ENCODE results near the gene ZBTB42.

Gene ZBTB42

DNA sequence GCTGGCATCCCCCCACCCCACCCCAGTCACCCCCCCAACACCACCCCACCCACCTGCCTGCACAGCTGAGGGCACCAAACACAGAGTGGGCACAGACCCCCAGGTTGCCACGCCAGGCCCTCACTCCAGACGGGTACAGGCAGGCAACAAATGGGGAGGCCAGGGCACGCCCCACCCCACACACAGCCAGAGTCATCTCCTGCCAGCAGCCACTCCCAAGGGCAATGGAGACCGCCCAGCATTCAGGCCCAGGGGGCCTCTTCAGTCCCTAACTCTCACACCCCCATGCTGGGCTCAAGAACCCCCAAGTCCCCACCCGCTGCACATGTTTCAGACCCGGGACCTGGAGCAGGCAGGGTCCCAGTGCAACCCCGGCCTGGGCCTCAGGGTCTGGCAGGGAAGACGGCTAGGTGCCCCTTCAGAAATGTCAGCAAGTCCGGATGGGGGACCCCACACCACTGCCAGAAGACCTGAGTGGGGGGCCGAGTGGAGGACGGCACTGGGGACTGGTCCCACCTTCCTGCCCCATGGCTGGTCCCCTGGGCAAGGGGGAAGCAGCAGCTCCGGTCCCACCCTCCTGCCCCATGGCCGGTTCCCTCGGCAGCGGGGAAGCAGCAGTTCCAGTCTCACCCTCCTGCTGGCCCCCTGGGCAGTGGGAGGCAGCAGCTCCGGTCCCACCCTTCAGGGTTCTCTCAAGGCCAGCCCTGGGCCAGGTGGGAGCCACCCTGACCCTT is 17.2 kb upstream of the ZBTB42 start:
- DNase-seq = no peak

DNA sequence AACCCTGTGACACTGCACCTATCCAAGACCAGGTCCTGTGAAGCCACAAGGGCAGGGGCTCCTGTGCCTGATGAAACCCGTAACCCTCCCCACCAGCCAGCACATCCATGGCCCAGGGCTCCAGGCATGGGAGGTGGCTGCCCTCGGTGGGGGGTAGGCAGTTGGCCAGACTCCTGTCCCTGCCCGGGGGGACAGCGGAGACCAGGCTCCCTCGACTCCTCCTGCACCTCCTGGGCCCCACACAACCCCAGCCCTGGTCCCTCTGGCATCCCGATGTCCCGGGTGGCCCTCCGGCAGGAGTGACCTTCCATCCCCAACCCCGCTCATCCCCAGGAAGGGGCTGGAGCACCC is 16.7 kb upstream of the ZBTB42 start:
- DNase-seq = no peak

DNA sequence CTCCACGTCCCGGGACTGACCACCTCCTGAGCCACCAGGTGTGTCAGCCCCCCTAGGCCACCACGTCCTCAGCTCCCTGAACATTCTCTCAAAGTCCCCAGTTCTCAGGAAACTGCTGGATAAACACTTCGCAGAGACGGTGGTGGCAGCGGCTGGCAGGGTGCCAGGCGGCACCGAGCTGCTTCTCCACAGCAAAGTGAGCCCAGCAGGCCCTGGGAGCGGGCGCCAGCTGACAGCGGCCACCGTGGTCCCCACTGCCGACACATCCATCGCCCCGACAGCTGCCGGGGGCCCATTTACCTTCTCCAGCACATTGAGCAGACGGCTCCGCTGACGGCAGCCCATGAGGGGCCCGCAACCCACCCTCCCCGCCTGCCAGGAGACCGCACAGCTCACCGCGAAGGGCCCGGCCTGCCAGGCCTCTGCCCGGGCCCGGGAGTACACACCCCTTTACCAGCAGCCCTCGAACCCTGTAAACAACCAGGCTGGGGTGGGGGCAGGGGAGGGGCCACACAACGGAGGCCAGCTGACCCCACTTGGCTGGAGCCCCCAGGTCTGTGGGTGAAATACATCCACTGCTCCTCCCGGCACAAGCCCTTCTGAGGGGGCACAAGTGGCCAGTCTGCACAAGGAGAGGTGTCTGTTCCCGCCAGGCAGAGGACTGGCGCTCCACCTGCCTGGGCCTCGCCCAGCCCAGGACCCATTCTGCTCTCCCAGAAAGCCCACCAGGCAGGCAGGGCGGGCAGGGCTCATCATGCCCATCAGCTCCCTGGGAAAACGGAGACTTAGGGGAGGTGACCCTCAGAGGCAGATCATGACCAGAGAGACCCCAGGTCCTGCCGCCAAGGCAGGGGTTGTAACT is 15.8 kb upstream of the ZBTB42 start:
- DNase-seq = no peak

DNA sequence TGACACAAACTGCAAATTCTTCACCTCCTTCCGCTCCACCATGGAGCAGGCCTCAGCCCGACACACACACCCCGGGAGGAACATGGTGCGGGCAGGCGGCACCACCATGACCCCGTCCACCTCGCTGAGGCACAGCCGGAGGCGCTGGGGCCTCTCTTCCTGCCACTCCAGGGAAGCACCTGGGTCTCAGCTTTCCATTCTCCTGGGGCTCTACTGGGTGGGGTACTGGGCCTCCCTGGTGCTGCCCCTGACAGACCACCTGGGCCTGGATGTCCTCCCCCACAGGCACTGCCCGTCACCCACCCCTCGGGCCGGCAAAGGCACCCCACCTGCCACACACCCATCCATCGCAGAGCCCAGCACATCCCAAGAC is 15.2 kb upstream of the ZBTB42 start:
- DNase-seq = no peak

GRCh38 chr14:104786091-104786586 is 14.8 kb upstream of the ZBTB42 start:
- no peak for DNase-seq

GRCh38 chr14:104786726-104787675 is 13.9 kb upstream of the ZBTB42 start:
- no peak for DNase-seq

GRCh38 chr14:104787736-104788135 is 13.2 kb upstream of the ZBTB42 start:
- no peak for DNase-seq

- no peak for DNase-seq
Observed at GRCh38 chr14:104788161-104788818, 12.6 kb upstream of the ZBTB42 start.

DNA sequence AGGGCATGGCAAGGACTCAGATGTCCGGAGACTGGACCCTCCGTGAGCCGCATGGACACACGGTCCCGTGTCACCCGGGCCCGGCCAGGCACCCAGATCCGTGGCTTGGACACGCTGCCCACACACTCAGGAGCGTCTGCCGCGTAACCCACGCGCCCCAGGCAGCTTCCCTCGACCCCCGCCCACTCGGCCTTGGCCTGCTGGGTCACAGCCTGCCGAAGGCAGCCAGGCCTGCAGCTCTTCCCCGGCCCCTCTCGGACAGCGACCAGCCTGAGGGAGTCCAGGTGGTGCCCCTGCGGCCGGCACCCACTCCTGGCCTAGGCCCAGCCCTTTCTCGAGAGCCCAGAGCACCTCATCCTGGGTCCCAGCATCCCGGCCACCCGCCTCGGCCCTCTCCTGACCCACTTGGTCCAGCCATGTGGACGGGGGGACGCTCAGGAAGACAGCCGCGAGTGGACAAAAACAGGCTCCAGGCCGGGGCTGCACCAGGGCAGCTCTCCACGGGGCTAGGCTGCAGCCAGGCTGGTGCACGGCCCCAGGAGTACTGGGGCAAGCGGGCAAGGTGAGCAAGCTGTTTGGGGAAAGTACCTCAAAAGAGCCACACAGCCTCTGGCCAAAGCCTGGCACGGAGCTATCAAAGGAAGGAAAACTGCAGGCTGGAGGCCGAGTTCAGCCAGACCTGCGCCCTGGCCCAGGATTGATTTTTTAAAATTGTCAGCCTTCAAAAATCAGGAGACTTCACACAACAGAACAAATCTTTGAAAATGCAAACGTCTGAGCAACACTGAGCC is 11.8 kb upstream of the ZBTB42 start:
- DNase-seq = no peak

DNA sequence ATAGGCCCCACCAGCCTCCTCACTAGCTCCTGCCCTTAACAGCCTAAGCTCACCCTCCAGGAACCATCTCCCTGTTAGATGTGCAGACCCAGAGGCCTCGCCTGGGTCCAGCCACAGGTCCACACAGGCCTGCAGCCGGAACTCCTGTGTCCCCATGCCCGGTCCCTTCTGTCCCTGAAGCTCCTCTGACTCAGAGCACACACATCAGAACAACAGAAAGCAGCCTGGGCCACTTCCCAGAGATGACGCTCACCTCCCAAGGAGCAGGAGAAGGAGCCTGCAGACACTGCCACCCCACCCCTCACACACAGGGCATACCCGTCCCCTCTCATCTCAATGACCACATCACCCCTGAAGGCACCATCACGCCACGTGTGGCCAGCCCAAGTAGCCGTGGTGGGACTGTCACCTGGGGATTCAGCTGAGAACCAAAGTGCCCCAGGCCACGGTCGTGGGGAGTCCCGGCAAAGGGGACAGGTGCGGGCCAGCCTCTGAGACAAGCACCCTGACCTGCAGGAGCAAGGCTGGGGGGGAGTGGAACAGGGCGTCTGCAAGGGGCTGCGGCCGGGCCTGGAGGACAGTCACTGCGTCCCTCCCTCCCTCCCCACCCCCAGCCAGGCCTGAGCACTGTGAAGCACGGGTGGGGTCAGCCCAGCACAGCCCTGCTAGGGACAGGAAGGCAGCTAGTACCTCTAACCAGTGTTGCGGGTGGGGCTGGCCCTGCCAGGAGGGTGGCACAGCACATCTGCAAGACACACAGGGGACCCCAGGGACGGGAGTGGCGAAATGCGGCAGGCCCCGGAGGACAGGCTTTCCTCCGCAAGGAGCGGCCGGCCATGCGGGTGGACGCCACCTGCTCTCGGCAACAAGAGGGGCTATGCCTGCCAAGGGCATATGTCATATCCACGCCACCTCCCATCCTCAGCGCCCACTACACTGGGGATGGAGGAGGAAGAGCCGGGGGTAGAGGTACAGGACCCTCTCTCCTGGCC is 10.9 kb upstream of the ZBTB42 start:
- DNase-seq = no peak

GRCh38 chr14:104791425-104791824 is 9.5 kb upstream of the ZBTB42 start:
- no peak for DNase-seq

DNA sequence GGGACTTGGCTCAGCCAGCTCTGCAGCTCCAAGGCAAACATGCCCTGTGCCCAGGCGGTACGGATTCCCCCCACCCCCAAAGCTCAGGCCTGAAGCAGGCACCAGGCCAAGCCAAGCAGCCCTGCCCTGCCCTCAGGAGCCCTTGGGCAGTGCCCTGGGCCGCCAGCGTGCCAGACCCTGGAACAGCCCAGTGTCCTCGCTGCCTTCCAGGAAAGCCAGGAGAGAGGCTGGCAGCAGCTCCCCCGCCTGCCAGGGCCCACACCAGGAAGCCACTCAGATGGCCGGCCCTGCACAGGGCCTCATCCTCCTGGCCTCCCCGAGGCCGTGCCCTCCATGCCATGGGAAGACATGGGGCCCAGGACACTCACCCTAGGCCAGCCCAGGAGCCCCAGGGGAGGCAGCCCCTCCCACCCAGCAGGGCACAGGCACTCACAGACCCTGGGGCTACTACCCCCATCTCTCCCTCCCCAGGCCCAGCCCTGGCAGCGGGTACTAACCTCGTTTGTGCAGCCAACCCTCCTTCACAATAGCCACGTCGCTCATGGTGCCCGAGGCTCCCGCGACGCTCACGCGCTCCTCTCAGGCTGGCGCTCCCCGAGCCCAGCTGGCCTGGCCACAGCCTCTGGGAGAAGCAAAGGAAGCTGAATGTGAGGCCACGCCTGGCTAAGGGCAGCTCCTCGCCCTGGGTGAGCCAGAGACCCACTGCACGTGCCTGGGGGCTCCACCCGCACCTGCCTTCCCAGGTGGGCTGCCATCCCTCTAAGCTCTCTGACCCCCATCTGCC is 8.6 kb upstream of the ZBTB42 start:
- no peak for DNase-seq

- DNase-seq = no peak
Observed at GRCh38 chr14:104792945-104793702, 7.8 kb upstream of the ZBTB42 start.

- DNase-seq = no peak
Observed at GRCh38 chr14:104793703-104793959, 7.3 kb upstream of the ZBTB42 start.

- no peak for DNase-seq
Observed at GRCh38 chr14:104794099-104794498, 6.8 kb upstream of the ZBTB42 start.

DNA sequence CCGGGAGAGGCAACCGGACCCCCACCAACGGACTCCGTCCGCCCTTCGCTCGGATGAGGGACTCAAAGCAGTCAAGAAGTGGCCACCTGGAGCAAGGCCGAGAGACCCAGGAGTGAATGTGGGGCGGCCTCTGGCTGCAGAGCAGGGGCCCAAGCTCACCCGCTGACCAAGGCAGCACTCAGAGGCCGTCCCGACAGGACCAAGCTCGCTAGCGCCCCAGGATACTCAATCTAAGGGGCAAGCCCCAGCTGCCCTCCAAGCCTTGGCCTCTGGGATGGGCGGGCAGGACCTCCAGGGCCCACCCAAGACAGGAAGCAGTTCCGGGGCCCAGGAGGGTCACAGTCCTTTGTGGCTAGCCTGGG is 6.3 kb upstream of the ZBTB42 start:
- DNase-seq = no peak

DNA sequence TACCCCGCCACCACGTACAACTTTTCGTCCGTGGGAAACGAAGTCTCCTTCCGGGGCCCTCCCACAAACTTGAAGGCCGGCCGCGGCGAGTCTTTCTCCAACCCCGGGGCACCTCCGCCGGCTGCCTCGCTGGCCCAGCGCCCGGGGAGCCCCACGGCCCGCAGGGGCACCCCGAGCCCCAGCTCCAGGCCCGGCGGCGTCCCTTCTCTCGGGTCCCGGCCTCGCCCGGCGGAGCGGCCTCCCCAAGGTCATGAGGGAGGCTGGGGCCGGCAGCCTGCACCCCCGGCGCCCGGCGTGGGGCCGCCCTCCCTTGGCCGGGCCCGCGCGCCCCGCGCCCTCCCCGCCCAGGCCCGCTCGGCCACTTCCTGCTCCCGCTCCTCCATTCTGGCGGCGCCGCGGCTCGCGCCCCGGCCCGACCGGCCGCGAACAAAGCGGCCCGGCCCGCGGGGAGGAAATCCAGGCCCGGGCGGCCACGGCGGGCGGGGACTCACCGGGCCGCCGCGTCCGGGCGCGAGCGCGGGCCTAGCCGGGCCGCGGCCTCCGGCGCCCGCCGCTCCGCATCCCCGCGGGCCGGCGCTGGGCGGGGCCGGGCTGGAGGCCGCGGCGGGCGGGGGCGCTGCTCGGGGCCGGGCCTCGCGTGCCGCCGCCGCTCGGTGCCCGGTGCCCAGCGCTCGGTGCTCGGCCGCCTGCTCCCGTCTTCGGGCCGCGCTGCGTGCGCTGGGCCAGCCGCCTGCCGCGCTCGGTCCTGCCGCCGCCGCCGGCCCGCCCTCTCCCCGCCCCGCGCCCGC is 5.7 kb upstream of the ZBTB42 start, which contains the start of gene AKT1:
Gene AKT1 (minus strand): TSS at position 756 of the 788 bp plus-strand sequence. CDS start 3,105 bp downstream, outside the sequence.
- no peak for DNase-seq
